ENCODE data around the gene ATF6.

ATF6 gene

GRCh38 chr1:161994175-161994668 is 228.1 kb downstream of the ATF6 start:
- H3K4me3 ChIP-seq (ENCODE audit: low read depth, low read length), result no peak overlapping the region
- POLR2A ChIA-PET, result interaction anchor here (1.0 kb wide), 1 partner anchor 32 kb away, joined by 5 read pairs; no protein-coding TSS in a partner anchor
- CTCF ChIA-PET, result interaction anchor here (1.1 to 1.2 kb wide), 3 partner anchors 9 to 202 kb away, joined by 3 to 5 read pairs (median 4); no protein-coding TSS in a partner anchor
- no peak for DNase-seq (ENCODE audit: low read depth, low spot score)
- no peak for TF ChIP-seq CTCF (IDR thresholded peaks at IDR 0.05; ENCODE audit: insufficient read depth, low read length, missing control alignments)

GRCh38 chr1:161997152-161997551 is 231.0 kb downstream of the ATF6 start:
- no peak for TF ChIP-seq CTCF (IDR thresholded peaks at IDR 0.05; ENCODE audit: insufficient read depth, low read length, missing control alignments)
- DNase-seq (ENCODE audit: low read depth, low spot score), result no peak
- POLR2A ChIA-PET, result no interaction called here
- no peak overlapping the region for H3K4me3 ChIP-seq (ENCODE audit: low read depth, low read length)
- CTCF ChIA-PET, result no interaction called here

GRCh38 chr1:161998811-161999210 is 232.7 kb downstream of the ATF6 start:
- ChIA-PET POLR2A (no interaction called here), CTCF (interaction anchor here (0.9 kb wide), 1 partner anchor 43 kb away, joined by 3 read pairs; no protein-coding TSS in a partner anchor)
- DNase-seq (ENCODE audit: low read depth, low spot score), result no peak
- H3K4me3 ChIP-seq (ENCODE audit: low read depth, low read length), result no peak overlapping the region
- TF ChIP-seq CTCF (IDR thresholded peaks at IDR 0.05; ENCODE audit: insufficient read depth, low read length, missing control alignments), result no peak

GRCh38 chr1:161999301-162000052 is 233.4 kb downstream of the ATF6 start:
- CTCF ChIA-PET, result interaction anchor here (0.9 kb wide), 1 partner anchor 42 kb away, joined by 3 read pairs; no protein-coding TSS in a partner anchor
- no peak overlapping the region for H3K4me3 ChIP-seq (ENCODE audit: low read depth, low read length)
- DNase-seq (ENCODE audit: low read depth, low spot score), result no peak
- no peak for TF ChIP-seq CTCF (IDR thresholded peaks at IDR 0.05; ENCODE audit: insufficient read depth, low read length, missing control alignments)
- POLR2A ChIA-PET, result no interaction called here

- DNase-seq (ENCODE audit: low read depth, low spot score), result no peak
- no peak overlapping the region for H3K4me3 ChIP-seq (ENCODE audit: low read depth, low read length)
- ChIA-PET POLR2A (no interaction called here), CTCF (no interaction called here)
- no peak for TF ChIP-seq CTCF (IDR thresholded peaks at IDR 0.05; ENCODE audit: insufficient read depth, low read length, missing control alignments)
Observed at GRCh38 chr1:162000053-162000420, 233.9 kb downstream of the ATF6 start.

- H3K4me3 ChIP-seq (ENCODE audit: low read depth, low read length), result no peak overlapping the region
- ChIA-PET CTCF (interaction anchor here (0.8 to 3.9 kb wide), 7 partner anchors 9 to 211 kb away, joined by 3 to 11 read pairs (median 4); partner anchors contain the start of gene OLFML2B), POLR2A (interaction anchor here (0.7 to 1.2 kb wide), 2 partner anchors 20 to 21 kb away, joined by 3 read pairs; partner anchors contain the start of gene OLFML2B)
- peak; percentile 88 for DNase-seq (ENCODE audit: low read depth, low spot score)
- TF ChIP-seq CTCF (IDR thresholded peaks at IDR 0.05; ENCODE audit: insufficient read depth, low read length, missing control alignments), result no peak
Observed at GRCh38 chr1:162003061-162003829, 237.1 kb downstream of the ATF6 start.

Measured in AG04449 (cell line).